KMS-11 (cell line): ENCODE data around the gene SRL.
A peak's percentile ranks its signal among the peaks of the same experiment; 100 is the strongest.

Experiments
- H2AFZ ChIP-seq: fragments of 200-600 bp; sonication (generic); 2 replicates; pipeline ENCODE4 v1.6.1; 2016; ENCODE audit warnings: antibody characterized with exemption, mixed run types, low read depth
- H3K27ac ChIP-seq: fragments of 200-600 bp; sonication (generic); 2 replicates; pipeline ENCODE4 v1.6.1; 2016; ENCODE audit warnings: mild to moderate bottlenecking, mixed run types
- H3K27me3 ChIP-seq: fragments of 200-600 bp; sonication (generic); 2 replicates; pipeline ENCODE4 v1.6.1; 2017; ENCODE audit warnings: mild to moderate bottlenecking, low read depth, mixed run types, moderate library complexity; ENCODE audit not compliant: insufficient read depth
- H3K36me3 ChIP-seq: fragments of 200-600 bp; sonication (generic); 2 replicates; pipeline ENCODE4 v1.6.1; 2017; ENCODE audit warnings: mild to moderate bottlenecking, mixed run types; ENCODE audit not compliant: insufficient read depth
- H3K4me1 ChIP-seq: fragments of 200-600 bp; sonication (generic); 2 replicates; pipeline ENCODE4 v1.6.1; 2016; ENCODE audit warnings: mild to moderate bottlenecking, low read depth, mixed run types; ENCODE audit not compliant: poor library complexity, severe bottlenecking
- H3K4me2 ChIP-seq: fragments of 200-600 bp; sonication (generic); 2 replicates; pipeline ENCODE4 v1.7.0; 2016; ENCODE audit warnings: mild to moderate bottlenecking, mixed run types
- H3K4me3 ChIP-seq: fragments of 200-600 bp; sonication (generic); IDR thresholded peaks from 2 replicates; pipeline ENCODE4 v1.6.1; 2017; ENCODE audit warnings: low read depth, low read length, mixed read lengths; ENCODE audit not compliant: insufficient read depth
- H3K79me2 ChIP-seq: fragments of 200-600 bp; sonication (generic); 2 replicates; pipeline ENCODE4 v1.6.1; 2016; ENCODE audit warnings: low read depth, mixed run types; ENCODE audit not compliant: insufficient read depth
- H3K9ac ChIP-seq: fragments of 200-600 bp; sonication (generic); 2 replicates; pipeline ENCODE4 v1.6.1; 2016; ENCODE audit warnings: mild to moderate bottlenecking, mixed run types
- H4K20me1 ChIP-seq: fragments of 200-600 bp; sonication (generic); 2 replicates; pipeline ENCODE4 v1.6.1; 2016; ENCODE audit warnings: mild to moderate bottlenecking, mixed run types; ENCODE audit not compliant: insufficient read depth
- TF ChIP-seq, protein P1 (sequence below): fragments of 200-600 bp; sonication (generic); conservative IDR thresholded peaks from 2 replicates; pipeline ENCODE4 v1.6.1; 2017; ENCODE audit warnings: low read depth, mild to moderate bottlenecking, antibody characterized with exemption, low read length, moderate library complexity, mixed read lengths

Gene SRL

DNA sequence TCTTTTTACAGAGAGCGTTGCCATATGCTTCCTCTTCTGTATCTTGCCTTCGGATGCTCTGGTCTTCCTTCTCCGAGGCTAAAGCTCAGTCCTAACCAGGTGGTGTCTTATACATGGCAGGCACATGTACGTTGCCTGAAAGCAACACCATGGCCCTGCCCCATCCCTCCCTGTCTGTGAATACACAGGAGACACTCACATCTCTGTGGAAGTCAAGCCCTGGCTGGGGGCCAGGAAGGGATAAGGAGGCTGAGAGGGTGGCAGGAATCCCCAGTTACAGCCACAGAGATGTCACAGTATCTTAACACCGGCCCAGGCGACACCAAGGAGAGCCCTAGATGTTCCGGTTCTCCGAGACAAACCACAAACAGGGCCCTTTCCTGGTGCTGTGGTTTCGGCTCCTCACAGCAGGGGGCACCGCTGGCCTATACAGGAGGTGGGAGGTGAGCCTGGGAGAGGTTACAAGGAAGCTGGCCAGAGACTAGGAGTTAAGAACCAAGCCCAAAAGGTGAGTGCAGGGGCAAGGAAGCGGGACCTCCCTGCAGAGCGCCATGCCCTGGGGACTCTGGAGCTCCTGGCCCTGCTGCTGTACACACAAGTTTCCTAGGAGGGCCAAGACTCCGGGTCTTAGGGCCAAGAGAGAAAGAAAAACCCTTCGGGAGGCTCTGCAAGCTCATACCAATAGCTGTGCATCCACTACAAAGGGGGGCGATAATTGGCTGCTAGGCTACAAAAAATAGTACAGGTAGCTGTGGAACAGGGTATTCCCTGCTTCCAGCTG, 41.7 kb downstream of the SRL start:
- H3K27ac ChIP-seq: no peak overlapping the region
- H4K20me1 ChIP-seq: no peaks in the 10 kb centered on the region
- H3K27me3 ChIP-seq: no peaks in the 10 kb centered on the region; the same call in 1 of the 2 replicates
- TF ChIP-seq, protein P1, sequence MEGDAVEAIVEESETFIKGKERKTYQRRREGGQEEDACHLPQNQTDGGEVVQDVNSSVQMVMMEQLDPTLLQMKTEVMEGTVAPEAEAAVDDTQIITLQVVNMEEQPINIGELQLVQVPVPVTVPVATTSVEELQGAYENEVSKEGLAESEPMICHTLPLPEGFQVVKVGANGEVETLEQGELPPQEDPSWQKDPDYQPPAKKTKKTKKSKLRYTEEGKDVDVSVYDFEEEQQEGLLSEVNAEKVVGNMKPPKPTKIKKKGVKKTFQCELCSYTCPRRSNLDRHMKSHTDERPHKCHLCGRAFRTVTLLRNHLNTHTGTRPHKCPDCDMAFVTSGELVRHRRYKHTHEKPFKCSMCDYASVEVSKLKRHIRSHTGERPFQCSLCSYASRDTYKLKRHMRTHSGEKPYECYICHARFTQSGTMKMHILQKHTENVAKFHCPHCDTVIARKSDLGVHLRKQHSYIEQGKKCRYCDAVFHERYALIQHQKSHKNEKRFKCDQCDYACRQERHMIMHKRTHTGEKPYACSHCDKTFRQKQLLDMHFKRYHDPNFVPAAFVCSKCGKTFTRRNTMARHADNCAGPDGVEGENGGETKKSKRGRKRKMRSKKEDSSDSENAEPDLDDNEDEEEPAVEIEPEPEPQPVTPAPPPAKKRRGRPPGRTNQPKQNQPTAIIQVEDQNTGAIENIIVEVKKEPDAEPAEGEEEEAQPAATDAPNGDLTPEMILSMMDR: 0 out of 2 replicates have a peak, but pooled peaks have one; percentile 34
- H3K4me3 ChIP-seq: no peak overlapping the region
- peak overlapping the region; percentile 3; the same call in 1 of the 2 replicates for H2AFZ ChIP-seq
- H3K4me2 ChIP-seq: no peak overlapping the region
- H3K9ac ChIP-seq: no peak overlapping the region
- no peaks in the 10 kb centered on the region for H3K4me1 ChIP-seq
- H3K79me2 ChIP-seq: no peaks in the 10 kb centered on the region
- no peaks in the 10 kb centered on the region for H3K36me3 ChIP-seq

DNA sequence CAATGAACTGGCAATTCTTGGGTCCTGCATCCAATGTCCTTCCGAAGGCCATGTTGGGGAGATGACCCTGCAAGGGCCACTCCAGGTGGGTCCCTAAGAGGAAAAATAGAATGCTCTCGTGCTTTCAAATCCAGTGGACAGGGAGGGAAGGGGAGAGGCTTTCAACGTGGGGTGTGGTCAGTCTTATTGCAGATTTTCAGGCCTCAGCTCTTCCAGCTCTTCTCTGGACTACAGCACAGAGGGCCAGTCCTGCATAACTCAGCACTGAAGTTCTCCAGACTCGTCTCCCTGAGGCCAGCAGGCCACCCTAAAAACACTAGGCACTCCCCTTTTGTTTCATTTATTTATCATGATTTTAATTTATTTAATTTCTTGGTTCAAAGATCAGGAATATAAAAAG, 43.1 kb downstream of the SRL start:
- H3K27me3 ChIP-seq: no peaks in the 10 kb centered on the region
- H3K9ac ChIP-seq: no peak overlapping the region
- TF ChIP-seq, protein P1: no peak
- no peak overlapping the region for H3K4me3 ChIP-seq
- no peaks in the 10 kb centered on the region for H3K79me2 ChIP-seq
- no peak overlapping the region for H3K27ac ChIP-seq
- H3K36me3 ChIP-seq: no peaks in the 10 kb centered on the region
- H3K4me1 ChIP-seq: no peaks in the 10 kb centered on the region
- H4K20me1 ChIP-seq: no peaks in the 10 kb centered on the region
- H2AFZ ChIP-seq: no peak overlapping the region
- H3K4me2 ChIP-seq: no peak overlapping the region

DNA sequence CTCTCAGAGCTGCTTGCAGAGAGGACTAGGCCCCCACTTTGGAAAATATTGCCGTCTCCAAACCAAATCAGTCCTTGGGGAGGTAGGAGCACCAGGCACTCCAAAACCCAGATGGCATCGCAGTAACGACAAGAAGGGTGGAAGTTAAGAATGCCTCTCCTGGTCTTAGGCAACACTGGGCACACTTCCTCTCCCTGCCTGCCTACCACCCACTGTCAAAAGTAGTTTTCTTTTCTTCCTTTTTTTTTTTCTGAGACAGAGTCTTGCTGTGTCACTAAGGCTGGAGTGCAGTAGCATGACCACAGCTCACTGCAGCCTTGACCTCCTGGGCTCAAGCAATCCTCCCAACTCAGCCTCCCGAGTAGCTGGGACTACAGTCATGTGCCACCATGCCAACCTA, 47.2 kb downstream of the SRL start:
- no peak overlapping the region for H3K9ac ChIP-seq
- H4K20me1 ChIP-seq: no peaks in the 10 kb centered on the region
- no peaks in the 10 kb centered on the region for H3K27me3 ChIP-seq
- H2AFZ ChIP-seq: no peak overlapping the region
- H3K4me1 ChIP-seq: no peaks in the 10 kb centered on the region
- TF ChIP-seq, protein P1: no peak
- no peaks in the 10 kb centered on the region for H3K36me3 ChIP-seq
- no peak overlapping the region for H3K4me3 ChIP-seq
- no peak overlapping the region for H3K4me2 ChIP-seq
- no peak overlapping the region for H3K27ac ChIP-seq
- no peaks in the 10 kb centered on the region for H3K79me2 ChIP-seq

DNA sequence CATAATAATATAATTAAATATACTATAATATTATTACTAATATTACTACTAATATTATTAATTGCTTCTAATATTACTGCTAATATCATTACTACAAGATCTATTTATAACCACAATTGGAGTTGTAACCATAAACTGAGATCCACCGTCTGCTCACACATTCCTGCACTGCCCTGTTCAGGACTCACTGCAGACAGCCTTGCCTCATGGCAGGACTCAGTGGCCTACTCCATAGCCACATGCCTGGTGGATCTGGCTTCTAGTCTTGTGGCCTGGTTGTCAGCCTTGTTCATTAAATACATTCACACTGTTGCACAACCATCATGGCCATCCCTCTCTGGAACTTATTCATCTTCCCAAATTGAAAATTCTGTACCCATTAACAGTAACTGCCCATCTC, 48.0 kb downstream of the SRL start:
- Histone ChIP-seq H3K9ac (no peak overlapping the region), H3K27ac (no peak overlapping the region), H3K79me2 (no peaks in the 10 kb centered on the region), H3K4me1 (no peaks in the 10 kb centered on the region), H3K27me3 (no peaks in the 10 kb centered on the region), H3K4me2 (no peak overlapping the region), H2AFZ (no peak overlapping the region), H3K36me3 (no peaks in the 10 kb centered on the region), H4K20me1 (no peaks in the 10 kb centered on the region), H3K4me3 (no peak overlapping the region)
- TF ChIP-seq, protein P1: no peak
